Endothelial cell of umbilical vein (primary cell): Measurements from ENCODE around the gene NLGN2. TPM values are rescaled to one million over a fixed set of nuclear protein-coding genes. Genes with fewer than 3 reads are reported as not detected.
A peak's percentile ranks its signal among the peaks of the same experiment; 100 is the strongest.

Experiments used
- BruUV-seq: library from RNA; stranded (reverse); fragments of 400-500 nt; replicated peaks from 2 replicates; lab custom pipeline; 2021; lab: Mats Ljungman, UMichigan
- CTCF ChIA-PET: fragments of 300-600, 350-600 bp; sonication (Branson Sonifier 250); formaldehyde crosslinking; loops from one replicate; lab custom pipeline; 2021; ENCODE audit warnings: antibody characterized with exemption, inconsistent platforms; lab: Charles Lee
- POLR2A ChIA-PET: fragments of 300-600, 350-600 bp; sonication (Branson Sonifier 250); formaldehyde crosslinking; loops from one replicate; lab custom pipeline; 2021; ENCODE audit warnings: antibody characterized with exemption, inconsistent platforms; lab: Charles Lee
- DNase-seq: peaks from one replicate; pipeline ENCODE4 v3.0.0-alpha.2; 2011; ENCODE audit warnings: low read depth, low spot score
- FAIRE-seq: peaks from 2 replicates; lab custom pipeline; 2011; peaks lifted over from hg19 to GRCh38; lab: Jason Lieb, UNC
- H2AFZ ChIP-seq: 2 replicates; pipeline ENCODE4 v1.6.0; 2012; ENCODE audit warnings: low read depth, low read length, control low read depth, inconsistent platforms
- H3K27ac ChIP-seq: 2 replicates; pipeline ENCODE4 v1.5.1; 2011; ENCODE audit warnings: low read depth, mild to moderate bottlenecking, control low read depth, low read length, moderate library complexity; ENCODE audit not compliant: insufficient read depth
- H3K27me3 ChIP-seq, 2 experiments: 2 replicates each; pipeline versions ENCODE4 v1.6.0 to v1.6.1; 2011; ENCODE audit warnings: low read length in 2 of 2, mixed read lengths in 1 of 2; ENCODE audit not compliant: control insufficient read depth in 2 of 2, insufficient read depth in 2 of 2
- H3K36me3 ChIP-seq, 2 experiments: 2 replicates in 1 of 2; 3 replicates in 1 of 2; pipeline ENCODE4 v1.5.1; 2011; ENCODE audit warnings: low read length in 2 of 2, mild to moderate bottlenecking in 1 of 2, moderate library complexity in 1 of 2; ENCODE audit not compliant: control insufficient read depth in 2 of 2, insufficient read depth in 2 of 2; ENCODE audit errors: extremely low read depth in 1 of 2
- H3K4me1 ChIP-seq: 3 replicates; pipeline ENCODE4 v1.5.1; 2011; ENCODE audit warnings: mild to moderate bottlenecking, low read length; ENCODE audit not compliant: control insufficient read depth, insufficient read depth; ENCODE audit errors: extremely low read depth
- H3K4me2 ChIP-seq: 2 replicates; pipeline ENCODE4 v1.6.1; 2011; ENCODE audit warnings: low read length, control low read depth, mixed read lengths; ENCODE audit not compliant: insufficient read depth
- H3K4me3 ChIP-seq, 3 experiments: fragments of 200-600 bp in 1 of 3; sonication (generic), shearing (Covaris generic) in 1 of 3; replicated peaks in 1 of 3; 2 replicates each; pipeline ENCODE4 v1.5.1; 2011 to 2016; ENCODE audit warnings: control low read depth in 3 of 3, low read length in 3 of 3, mild to moderate bottlenecking in 2 of 3, inconsistent platforms in 1 of 3, low read depth in 1 of 3, moderate library complexity in 1 of 3; ENCODE audit not compliant: insufficient read depth in 1 of 3
- H3K79me2 ChIP-seq: 2 replicates; pipeline ENCODE4 v1.6.0; 2012; ENCODE audit warnings: low read length, inconsistent platforms; ENCODE audit not compliant: control insufficient read depth, insufficient read depth
- H3K9ac ChIP-seq: replicated peaks from 2 replicates; pipeline ENCODE3; 2011; ENCODE audit warnings: low read length, control low read depth; ENCODE audit not compliant: insufficient read depth; ENCODE audit errors: extremely low read depth
- H3K9me1 ChIP-seq: replicated peaks from 3 replicates; pipeline ENCODE4 v1.6.0; 2011; ENCODE audit warnings: mild to moderate bottlenecking, low read length; ENCODE audit not compliant: control insufficient read depth, insufficient read depth; ENCODE audit errors: extremely low read depth
- H3K9me3 ChIP-seq: replicated peaks from 2 replicates; pipeline ENCODE4 v1.5.1; 2012; ENCODE audit warnings: low read length, inconsistent platforms; ENCODE audit not compliant: control insufficient read depth, insufficient read depth
- H4K20me1 ChIP-seq: replicated peaks from 2 replicates; pipeline ENCODE3; 2011; ENCODE audit warnings: mild to moderate bottlenecking, low read length; ENCODE audit not compliant: control insufficient read depth, insufficient read depth; ENCODE audit errors: extremely low read depth
- CTCF ChIP-seq, 2 donors: IDR thresholded peaks; 1 replicate in 1 of 2; 2 replicates in 1 of 2; pipeline ENCODE4 v1.5.1; 2011; ENCODE audit warnings: low read length in 2 of 2, mild to moderate bottlenecking in 2 of 2, moderate library complexity in 2 of 2, control low read depth in 1 of 2, inconsistent platforms in 1 of 2, low read depth in 1 of 2; ENCODE audit not compliant: insufficient read depth in 1 of 2; ENCODE audit errors: extremely low read depth in 1 of 2
- EZH2 ChIP-seq: IDR thresholded peaks from 2 replicates; pipeline ENCODE4 v1.6.1; 2012; ENCODE audit warnings: borderline replicate concordance, low read depth, mild to moderate bottlenecking, moderate library complexity, low read length, inconsistent platforms; ENCODE audit not compliant: severe bottlenecking
- FOS ChIP-seq: IDR thresholded peaks from 2 replicates; pipeline ENCODE4 v1.6.1; 2011; ENCODE audit warnings: mild to moderate bottlenecking, low read length, moderate library complexity, borderline replicate concordance; ENCODE audit not compliant: insufficient read depth
- GATA2 ChIP-seq: IDR thresholded peaks from 2 replicates; pipeline ENCODE4 v1.7.0; 2011; ENCODE audit warnings: low read depth, mild to moderate bottlenecking, moderate library complexity, mixed read lengths, low read length; ENCODE audit not compliant: insufficient read length, insufficient read depth
- JUN ChIP-seq: IDR thresholded peaks from 2 replicates; pipeline ENCODE4 v1.6.1; 2011; ENCODE audit warnings: borderline replicate concordance, low read depth; ENCODE audit not compliant: insufficient read length, insufficient read depth
- MAX ChIP-seq: IDR thresholded peaks from 2 replicates; pipeline ENCODE4 v1.6.1; 2011; ENCODE audit not compliant: insufficient read depth, insufficient read length
- MYC ChIP-seq: IDR thresholded peaks from one replicate; pipeline ENCODE4 v1.6.1; 2011; ENCODE audit warnings: mild to moderate bottlenecking, low read depth, low read length
- POLR2A ChIP-seq: IDR thresholded peaks from 2 replicates; pipeline ENCODE4 v1.6.1; 2012; ENCODE audit warnings: low read depth, mild to moderate bottlenecking, control low read depth, low read length
- POLR2AphosphoS5 ChIP-seq: IDR thresholded peaks from 2 replicates; pipeline ENCODE4 v1.6.1; 2012; ENCODE audit warnings: low read depth, mild to moderate bottlenecking, control low read depth, low read length, moderate library complexity; ENCODE audit not compliant: insufficient read depth
- dilution Hi-C: fragments of 300-500 bp; cut with MboI; formaldehyde crosslinking; loops from one replicate; pipeline ENCODE4 v1.15.0; 2019; ENCODE audit warnings: low sequenced_read_pairs; ENCODE audit not compliant: extremely low pct_ligation_motif_present
- intact Hi-C: fragments of 100-400 bp; cut with micrococcal nuclease; formaldehyde crosslinking; loops from one replicate; pipeline ENCODE4 v1.10.0; 2022
- polyA plus RNA-seq, 4 experiments: library from polyadenylated mRNA; depleted of rRNA in 3 of 4; stranded (reverse) in 3 of 4; unstranded in 1 of 4; fragments of >200 nt; gene quantifications; 2 replicates each; pipeline versions ENCODE4 v1.2.1 to v1.2.3, GENCODE V29; 2011 to 2012; ENCODE audit warnings: missing spikeins in 1 of 4
- total RNA-seq: library from RNA; stranded (reverse); gene quantifications from 2 replicates; pipeline ENCODE4 v1.2.3, GENCODE V29; 2021

NLGN2 gene
- total and polyA plus RNA-seq, 2 donors (not counting 3 experiments of a cell fraction or from before 2014, with no cell fraction given) = 15.4 to 25.9 TPM

- CTCF ChIA-PET = interaction anchor here (0.6 to 2.9 kb wide), 21 partner anchors 10 to 324 kb away, joined by 3 to 40 read pairs (median 4); partner anchors contain the start of genes CHRNB1, PLSCR3, TMEM102 and TMEM95
- FAIRE-seq (peak; percentile 100), DNase-seq (peak; percentile 99)
- TF ChIP-seq MYC (no peak), CTCF (IDR thresholded peaks at IDR 0.05; ENCODE audit: extremely low read depth in 1 of 2, insufficient read depth in 1 of 2, low read depth in 1 of 2, low read length in 2 of 2) (peak in 1 of 2 donors; percentile 2), POLR2A (peak; percentile 93), JUN (no peak), MAX (no peak), FOS (no peak), EZH2 (no peak), POLR2AphosphoS5 (peak; percentile 96), GATA2 (no peak)
- dilution Hi-C loops = no loop called here
- Histone ChIP-seq H3K27ac (peak within 1 kb of the TSS; percentile 21), H3K27me3 (no peaks in the 10 kb centered on the region), H3K4me2 (peak within 1 kb of the TSS; percentile 50), H3K9ac (peak within 1 kb of the TSS; percentile 41), H3K9me3 (no peaks in the 10 kb centered on the region), H4K20me1 (no peaks in the 10 kb centered on the region), H3K79me2 (peaks cover 4% of the 10 kb centered on the region), H2AFZ (peak within 1 kb of the TSS; percentile 78), H3K4me1 (peaks cover 12% of the 10 kb centered on the region), H3K9me1 (no peaks in the 10 kb centered on the region), H3K4me3 (peak within 1 kb of the TSS; percentile 43 to 61 (median 52)), H3K36me3 (peaks cover 0 to 6% of the 10 kb centered on the region in 2 experiments)
- POLR2A ChIA-PET = interaction anchor here (0.6 to 1.6 kb wide), 17 partner anchors 10 to 339 kb away, joined by 3 to 14 read pairs (median 5); partner anchors contain the start of genes MPDU1, PLSCR3, POLR2A and TMEM102
- no TSS peak for BruUV-seq
- intact Hi-C loops = loop anchor here (1.0 to 2.0 kb wide), 5 partner anchors 10 to 283 kb away; partner anchors contain the start of genes PLSCR3, POLR2A, SENP3 and TMEM102
Measured at GRCh38 chr17:7403977-7404736, 3.5 kb upstream of the NLGN2 start, which contains the start of gene TMEM256. Gene TMEM256 (minus strand): TSS chr17:7404097. CDS start chr17:7404084, 13 bp downstream.
